NCI-H2196 treated with DMSO at 0.1 percent for 48 hours (cell line): ENCODE data around the gene CD44.

Experiments used
- DNase-seq: peaks from one replicate; lab custom pipeline; 2025; ENCODE audit not compliant: unreplicated experiment; lab: John Stamatoyannopoulos, UW

The CD44 gene

DNA sequence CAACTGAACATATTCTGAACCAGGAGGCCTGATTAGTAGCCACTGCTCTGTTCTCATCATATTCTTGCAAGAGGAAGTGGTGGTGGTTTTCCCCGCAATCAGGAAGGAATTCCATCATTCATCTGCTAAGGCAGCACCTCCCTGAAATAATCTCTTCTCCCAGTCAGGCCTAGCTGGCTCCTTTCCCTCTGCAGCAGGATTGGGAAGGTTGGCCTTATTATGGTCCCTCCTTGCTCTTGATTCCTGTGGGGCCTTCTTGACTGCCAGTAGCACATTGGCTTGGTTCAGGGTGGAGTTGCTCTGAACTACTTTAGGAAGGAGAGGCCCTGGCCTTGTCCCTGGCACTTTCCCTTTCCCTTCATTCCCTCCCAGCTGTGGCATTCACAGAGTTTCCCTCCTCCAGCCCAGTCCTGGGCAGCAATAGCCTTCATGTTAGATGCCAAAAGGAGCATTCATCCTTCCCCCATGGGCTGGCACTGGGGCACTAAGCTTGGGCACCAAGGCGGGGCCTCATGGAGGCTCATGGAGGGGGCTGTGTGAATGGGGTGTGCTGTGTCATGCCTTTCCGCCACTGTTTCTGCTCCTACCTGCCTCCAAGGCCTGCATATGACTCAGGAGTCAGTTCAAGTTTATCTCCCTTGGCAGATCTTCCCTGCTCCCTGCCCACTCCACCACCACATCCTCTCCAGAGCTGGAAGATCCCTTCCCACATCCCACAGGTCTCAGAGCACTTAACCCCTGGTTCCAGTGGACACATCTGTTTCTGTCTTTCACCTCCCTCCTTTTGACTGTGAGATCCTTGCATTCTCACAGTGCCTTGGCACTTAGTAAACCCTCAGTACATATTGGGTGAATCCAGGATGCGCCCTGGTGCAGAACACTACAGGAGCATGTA lies 27.6 kb upstream of the CD44 start:
- no peak for DNase-seq

DNA sequence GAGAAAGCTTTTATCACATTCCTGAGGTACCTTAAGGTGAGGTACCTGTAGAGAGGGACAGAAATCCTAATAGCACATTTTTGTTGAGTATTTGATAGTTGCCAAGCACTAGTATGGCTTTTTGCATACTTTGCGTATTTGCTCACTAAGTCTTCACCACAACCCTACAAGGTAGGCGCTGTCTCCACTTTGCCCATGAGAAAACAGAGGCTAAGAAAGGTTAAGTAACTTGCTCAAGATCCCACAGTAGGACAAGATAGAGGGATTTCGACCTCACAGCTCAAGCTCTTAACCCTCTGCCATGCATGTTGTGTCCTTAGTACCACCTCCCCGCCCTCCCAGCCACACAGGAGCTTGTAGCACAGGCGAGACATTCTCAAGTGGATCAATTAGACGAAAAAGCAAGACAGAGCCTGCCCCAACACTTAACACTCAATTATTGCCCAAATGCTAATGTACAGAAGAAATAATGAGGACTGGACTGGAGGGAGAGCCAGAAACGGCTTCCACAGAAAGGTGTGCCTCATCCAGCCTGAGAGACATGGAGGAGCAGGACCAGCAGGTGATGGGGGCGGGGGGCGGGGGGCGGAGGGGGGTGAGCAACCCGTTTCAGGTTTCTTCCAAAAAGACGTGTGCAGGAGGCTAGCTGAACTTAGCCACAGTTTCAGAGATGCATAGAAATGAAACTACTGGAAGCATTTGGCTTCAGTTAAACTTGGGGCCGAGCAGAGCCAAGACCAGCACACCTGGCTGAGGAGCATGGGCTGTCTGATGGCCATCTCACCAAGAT lies 26.7 kb upstream of the CD44 start:
- DNase-seq, result no peak

DNA sequence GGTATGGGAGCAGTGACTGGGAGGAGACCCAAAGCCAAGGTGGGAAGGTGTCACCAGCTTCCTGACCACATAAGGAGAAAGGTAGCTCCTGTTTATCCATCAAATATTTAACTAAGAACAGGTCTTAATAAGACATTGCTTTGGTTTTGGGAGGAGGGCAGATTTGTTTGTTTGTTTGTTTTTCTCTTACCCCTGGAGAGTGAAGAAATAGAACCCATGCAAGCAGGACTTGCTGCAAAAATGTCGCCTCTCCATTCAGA lies 26.2 kb upstream of the CD44 start:
- no peak for DNase-seq

DNA sequence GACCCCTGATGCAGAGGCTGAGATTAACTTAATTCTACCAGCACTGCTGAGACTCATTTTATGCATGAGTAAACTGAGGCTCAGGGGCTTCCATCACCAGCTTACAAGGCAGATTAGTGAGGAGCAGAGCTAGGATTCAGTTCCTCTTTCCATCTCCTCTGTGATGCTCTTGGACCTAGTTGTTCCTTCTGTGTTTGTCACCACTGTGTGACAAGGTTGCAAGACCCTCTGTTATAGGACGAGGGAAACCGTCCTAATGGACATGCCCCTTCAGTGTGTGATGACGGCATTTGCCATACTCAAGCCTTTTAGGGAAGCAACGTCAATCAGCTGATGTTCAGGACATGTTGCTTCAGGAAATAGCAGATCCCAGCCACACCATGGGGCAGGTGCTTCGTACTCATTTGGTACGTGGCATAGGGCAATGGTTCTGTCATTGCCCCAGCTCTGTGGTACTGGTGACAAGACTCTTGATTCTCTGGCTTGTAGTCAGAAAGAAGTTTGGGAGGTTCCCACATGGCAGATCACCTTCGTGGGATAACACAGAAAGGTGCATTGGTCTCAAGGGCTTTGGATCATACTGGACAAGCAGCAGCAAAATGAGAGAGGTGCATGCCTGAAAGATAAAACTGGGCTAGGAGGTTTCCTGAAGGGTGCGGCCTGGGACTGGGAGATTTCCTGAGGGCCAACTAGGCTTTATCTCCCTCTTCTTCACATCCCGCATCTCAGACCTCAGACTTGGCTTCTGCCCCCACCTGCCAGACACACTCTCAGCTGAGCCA lies 23.9 kb upstream of the CD44 start:
- DNase-seq, result no peak

DNA sequence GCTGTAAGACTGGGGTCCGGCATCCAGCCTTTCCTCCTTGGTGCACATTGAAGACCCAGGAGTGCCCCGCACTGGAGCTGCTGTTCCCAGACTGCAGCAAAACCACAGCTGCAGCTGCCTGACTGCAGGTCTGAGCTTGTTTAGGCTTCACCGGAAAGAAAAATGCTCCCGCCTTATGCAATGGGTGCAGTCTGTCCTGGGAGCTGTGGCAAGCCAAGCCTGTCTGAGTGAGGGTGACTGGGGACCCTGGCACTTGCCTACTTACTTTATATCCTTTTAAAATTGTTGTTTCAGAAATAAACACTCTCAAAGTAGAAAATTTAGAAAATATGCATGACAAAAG lies 23.3 kb upstream of the CD44 start:
- DNase-seq, result no peak

DNA sequence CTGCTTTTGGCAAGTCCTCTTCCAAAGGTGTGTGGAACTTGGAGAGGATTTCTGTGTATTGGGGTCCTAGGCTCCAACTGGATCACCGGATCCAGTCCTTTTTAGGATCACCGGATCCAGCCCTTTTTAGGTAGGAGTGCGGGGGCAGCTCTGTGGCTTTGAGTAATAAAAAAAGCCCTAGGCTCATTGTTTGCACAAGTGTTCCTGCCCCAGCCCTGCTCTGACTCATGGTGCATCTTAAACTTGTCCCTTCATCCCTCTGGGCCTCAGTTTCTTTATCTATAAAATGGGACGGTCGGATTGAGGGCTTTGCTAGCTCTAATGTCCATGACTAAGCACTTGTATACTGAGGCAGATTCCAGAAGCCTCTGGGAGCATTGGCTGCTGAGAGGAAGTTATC lies 22.7 kb upstream of the CD44 start:
- no peak for DNase-seq

DNA sequence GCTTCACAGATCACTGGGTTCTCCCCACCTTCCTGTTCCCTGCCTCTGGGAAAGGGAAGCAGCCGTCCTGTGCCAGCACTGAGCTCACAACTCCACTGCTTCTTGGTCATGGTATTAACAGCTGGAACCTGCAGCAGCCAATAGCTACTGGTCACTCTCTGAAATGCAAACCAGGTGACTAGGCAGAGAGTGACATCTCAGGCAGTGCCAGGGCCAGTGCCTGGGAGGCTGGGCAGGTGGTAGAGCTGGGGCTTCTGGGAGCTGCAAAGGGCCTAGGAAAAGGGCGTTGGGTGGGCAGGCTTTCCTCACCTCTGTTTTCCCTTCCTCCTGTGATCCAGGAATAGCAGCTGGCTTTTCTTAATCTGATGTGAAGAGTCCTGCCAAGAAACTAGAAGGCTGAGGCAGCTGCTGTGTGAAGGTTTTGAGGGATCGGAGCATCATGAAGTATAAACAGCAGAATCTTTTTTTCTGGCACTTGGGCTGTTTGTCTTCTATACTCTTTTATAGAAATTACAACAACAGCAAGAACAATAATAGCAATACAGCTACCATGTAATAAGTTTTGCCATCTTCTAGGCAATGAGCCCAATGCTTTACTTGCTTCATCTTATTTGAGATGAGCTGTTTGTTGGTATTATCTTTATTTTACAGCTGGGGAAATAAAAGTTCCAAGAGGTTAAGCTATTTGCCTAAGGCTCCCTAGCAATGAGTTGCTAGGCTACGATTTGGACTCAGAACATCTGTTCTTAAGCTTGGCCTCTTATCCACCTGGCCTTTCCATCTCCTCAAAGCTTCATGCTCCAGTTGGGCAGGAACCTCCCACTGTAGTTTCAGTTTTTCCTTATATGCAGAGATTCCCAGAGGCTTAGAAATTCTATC lies 22.0 kb upstream of the CD44 start:
- no peak for DNase-seq

DNA sequence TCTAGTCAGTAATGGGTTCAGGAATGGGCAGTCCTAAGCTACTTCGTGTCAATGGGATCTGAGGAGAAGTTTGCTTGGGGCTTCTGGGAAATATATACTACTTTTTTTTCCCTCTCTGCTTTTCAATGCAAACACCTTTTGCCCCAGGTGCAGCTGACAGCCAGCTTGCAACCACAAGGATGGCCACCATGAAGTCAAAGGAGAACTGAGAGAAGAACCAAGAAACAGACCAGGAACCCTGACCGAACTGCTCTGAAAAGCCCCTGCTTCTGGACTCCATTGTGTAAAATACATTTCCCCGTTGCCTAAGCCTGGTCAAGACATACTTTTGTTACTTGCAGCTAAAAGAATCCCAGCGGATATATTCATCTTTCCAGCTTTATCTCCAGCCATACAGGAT lies 20.1 kb upstream of the CD44 start:
- no peak for DNase-seq

DNA sequence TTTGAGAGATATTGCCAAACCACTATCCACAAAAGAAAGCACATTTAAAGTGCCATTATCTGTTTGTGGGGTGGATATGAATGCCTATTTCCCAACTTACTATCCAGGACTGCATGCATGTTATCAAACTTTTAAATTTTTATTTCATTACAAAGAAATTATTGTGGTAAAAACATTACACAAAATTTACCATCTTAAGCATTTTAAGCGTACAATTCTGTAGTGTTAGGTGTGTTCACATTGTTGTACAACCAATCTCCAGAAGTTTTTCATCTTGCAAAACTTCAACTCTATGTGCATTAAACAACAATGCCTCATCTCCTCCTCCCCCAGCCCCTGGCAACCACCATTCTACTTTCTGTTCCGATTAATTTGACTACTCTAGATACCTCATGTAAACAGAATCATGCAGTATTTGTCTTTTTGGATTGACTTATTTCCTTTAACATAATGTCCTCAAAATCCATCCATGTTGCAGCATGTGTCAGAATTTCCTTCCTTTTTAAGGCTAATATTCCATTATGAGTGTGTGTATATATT lies 17.6 kb upstream of the CD44 start:
- DNase-seq, result no peak

DNA sequence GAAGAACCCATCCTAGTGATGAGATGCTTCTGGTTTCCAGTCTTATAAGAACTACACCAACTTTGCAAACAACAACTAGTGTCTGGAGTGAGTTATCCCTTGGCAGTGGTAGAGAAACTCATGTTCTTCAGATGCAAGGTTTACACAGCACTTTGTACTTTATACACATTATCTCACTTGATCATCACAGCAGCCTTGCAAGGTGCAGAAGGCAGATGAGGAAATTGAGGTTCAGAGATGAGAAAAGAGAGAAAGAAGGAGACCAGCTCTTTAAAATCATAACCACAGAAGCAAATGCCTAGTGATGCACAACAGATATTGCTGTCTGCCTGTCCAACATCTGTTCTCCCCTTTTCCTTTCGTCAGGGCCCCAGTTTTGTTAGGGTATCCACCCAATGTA lies 16.7 kb upstream of the CD44 start:
- no peak for DNase-seq

DNA sequence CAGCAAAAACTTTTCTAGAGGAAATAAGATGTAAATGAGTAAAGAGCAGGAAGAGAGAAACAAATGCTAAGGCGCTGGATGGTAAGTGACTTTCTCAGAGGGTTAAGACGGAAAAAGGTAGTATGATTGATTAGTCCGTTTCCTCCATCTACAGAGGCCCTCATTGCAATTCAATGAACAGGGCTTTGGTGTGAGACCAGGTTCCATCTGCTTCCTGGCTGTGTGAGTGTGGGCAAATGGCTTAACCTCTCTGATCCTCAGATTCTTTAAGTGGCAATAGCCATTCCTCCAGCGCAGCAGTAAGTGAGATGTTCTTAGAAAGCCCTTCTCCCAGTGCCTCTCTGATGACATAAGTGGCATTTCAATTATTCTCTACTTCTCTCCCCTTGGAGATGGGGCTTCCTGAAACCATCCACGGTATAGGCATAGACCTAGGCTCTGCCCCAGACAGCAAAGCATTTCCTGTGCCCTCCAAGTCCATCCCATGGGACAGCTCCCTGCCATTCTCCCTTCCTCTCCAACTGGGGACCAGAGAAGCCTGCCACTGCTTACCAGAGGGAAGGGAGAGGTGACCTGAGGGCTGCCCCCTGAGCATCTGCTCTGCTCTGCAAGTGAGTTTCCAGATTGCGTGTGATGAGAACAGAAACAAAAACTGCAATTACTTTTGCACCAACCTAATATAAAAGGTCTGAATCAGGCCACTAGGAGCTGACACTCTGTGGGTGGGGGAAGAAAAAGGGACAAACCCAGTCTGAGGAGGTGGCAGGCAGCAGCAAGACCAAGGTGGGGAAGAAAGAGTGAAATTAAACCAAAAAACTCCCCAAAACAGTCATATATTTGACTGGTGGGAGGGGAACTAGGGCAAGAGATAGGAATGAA lies 12.7 kb upstream of the CD44 start:
- DNase-seq, result no peak

DNA sequence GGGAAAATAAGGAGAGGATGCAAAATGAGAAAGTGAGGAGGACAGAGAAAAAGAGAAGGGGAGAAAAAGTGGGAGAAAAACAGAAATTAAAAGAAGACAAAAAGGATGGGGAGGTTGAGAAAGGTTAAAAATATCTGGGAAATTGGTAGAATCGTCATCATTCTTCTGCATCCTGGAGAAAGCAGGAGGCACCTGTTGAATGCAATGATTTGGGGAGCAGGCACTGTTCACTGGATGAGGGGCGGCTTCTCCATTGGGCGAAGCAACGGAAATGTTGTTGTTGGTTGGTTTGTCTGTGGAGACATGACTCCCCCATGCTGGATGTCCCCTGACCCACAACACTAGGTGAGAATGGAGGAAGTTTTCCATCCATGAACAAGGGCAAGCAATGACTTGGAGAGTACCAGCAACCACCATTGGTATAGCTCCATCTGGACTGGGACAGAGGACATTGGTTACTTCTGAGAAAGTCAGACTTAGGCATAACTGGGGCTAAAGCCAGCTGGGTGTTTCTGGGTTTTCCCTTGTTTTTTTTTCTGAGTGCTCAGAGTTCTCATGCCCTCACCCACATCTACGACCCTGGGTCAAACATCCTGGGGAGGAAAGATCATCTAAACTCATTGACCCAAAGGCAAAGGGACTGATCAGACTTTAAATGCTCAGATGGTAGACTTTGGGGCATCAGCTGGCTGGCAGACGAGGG lies 11.9 kb upstream of the CD44 start:
- no peak for DNase-seq

DNA sequence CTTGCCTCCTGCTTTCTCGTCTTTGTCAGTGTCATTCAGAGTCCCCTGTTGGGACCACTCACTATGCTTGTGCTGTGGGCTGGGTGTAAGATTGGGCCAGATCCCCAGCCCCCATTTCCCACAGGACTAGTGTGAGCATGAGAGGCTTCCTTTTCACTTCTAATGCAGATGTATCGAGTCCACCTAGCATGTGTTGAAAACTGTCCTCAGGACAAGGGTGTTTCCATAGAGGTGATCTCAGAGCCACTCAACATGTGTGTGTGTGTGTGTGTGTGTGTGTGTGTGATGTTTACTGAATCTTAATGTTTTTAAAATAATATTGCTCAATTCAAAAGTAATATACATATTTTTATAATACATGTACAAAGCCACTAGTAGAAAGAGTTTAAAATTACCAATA lies 11.4 kb upstream of the CD44 start:
- no peak for DNase-seq

DNA sequence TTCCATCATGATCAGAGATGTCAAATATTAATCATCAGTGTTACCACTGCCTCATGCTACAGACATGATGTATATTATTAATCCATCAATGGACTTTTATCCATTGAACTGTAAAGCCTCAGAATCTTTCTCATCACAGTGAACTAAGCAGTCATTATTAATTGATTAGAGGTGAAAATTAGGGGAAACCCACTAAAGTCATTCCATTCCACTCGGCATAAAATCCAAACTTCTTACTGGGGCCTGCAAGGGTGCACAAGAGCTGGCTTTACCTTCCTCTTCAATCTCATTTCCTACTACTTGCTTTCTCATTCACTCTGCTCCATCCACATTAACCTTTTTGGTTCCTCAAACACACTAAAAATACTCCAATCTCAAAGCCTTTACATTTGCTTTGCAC lies 7.9 kb upstream of the CD44 start:
- DNase-seq, result no peak

DNA sequence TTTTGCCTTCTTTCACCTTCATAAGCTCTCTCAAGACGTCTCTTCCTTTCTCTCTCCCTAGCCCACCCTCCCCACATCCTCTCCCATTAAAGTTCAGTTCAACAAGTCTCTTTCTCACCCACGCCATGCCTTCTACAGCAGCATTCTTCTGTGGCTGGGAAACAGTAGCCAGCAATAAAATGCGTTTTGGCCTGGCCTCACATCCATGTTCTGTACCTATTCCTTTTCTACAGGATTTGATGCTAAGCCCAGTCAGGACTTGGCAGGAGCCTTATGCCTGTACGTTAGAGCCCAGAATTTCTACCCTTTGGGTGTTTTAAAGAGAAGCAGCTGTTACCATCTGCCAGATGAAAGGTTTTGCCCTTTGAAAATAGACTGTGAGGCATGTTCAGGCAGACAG lies 7.1 kb upstream of the CD44 start:
- DNase-seq, result no peak

DNA sequence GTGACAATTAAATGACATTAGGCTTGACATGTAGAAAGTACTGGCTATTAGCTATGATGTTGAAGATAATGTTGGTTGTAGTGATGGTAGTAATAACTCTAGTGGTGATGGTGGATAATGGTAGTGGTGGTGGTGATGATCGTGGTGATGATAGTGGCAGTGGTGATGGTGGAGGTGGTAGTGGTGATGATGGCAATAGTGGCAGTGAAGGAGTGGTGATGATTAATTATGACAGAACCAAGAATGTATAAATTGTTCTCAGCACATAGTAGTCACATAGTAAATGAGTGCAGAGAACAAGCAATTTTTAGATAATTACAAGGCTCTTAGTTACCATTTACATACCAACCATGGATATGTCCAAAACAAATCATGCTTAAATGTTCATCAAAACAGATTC lies 5.3 kb upstream of the CD44 start:
- DNase-seq, result no peak

DNA sequence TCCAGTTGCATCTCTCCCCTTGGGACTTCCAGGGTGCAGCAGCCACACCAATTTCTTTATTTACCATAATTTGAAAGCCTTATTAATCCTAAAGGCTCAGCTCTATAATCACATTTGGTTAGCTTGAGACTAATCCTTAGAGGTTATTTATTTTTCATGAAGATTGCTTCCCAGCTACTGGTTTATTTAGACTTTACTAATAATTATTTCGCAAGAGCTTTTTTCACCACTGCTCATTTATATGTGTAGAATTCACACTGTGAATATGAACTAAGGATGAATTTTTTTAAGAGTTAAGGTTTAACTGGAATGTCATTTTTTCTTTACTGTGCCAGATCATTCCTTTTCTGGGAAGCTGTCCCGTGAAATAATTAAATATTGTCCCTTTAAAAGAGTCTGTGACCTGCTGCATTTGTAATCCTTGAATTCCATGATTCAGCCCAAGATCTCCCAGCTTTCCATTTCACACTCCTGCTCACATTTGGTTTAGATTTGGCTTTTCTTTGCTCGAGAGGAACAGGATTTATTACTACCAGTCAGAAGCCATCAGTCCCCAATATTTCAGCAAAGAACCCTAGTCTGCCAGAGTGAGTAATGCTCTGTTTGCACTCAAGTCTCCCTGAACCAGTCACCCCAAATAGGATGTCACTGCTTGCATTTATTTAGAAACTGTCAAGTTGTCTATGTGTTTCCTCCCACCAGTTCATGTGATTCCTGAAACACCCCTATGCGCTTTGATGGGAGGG lies 4.4 kb upstream of the CD44 start:
- DNase-seq, result no peak

DNA sequence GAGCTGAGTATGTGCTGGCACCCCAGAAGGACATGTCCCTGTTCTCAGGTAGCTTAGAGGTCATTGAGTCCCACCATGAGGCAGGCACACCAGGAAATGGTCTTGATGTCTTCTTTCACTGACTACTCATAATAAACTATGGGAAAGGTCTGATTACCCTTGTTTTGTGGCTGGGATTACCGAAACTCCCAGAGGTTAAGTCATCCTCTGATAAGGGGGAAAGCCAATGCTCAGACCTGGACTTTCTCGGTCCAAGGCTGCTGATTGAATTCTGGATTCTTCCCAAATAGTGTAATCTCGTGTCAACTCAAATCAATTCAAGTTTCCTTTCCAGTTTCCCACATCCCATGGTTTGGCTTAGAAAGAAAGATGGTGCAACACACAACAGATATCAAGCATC lies 3.7 kb upstream of the CD44 start:
- no peak for DNase-seq

DNA sequence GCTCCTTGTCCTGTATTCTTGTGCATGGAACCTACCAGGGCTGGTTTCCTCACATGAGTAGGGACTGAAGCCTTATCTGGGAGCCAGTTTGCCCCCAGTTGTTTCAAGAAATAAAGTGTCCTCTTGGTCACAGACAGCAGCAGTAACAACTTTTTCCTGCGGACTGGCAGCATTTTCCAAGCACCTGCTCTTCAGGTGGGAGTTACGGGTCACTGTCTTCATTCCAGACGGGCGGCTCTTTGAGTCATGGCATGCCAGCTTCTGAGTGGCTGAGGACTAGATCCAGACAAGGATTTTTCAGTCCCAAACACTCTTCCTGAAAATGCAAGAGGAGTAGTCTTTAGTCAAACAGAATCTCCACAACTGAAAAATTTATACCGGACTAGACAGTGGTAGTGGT lies 2.7 kb upstream of the CD44 start:
- DNase-seq, result no peak
